MCF 10A (cell line): Measurements from ENCODE around the gene DDX47. TPM values are rescaled to one million over a fixed set of nuclear protein-coding genes. Genes with fewer than 3 reads are reported as not detected.

Experiments
- BruUV-seq: library from RNA; stranded (reverse); fragments of 400-500 nt; replicated peaks from 2 replicates; lab custom pipeline; 2021; lab: Mats Ljungman, UMichigan
- CTCF ChIA-PET: fragments of 300-600 bp; sonication (Branson Sonifier 250); formaldehyde crosslinking; extraction: SDS; loops from one replicate; lab custom pipeline; 2021; ENCODE audit warnings: antibody characterized with exemption, inconsistent platforms; lab: Yijun Ruan, JAX
- POLR2A ChIA-PET: fragments of 300-600, 350-650 bp; sonication (Branson Sonifier 250); formaldehyde crosslinking; extraction: SDS; loops from one replicate; lab custom pipeline; 2020; ENCODE audit warnings: antibody characterized with exemption, inconsistent platforms; lab: Yijun Ruan, JAX
- DNase-seq: peaks from one replicate; pipeline ENCODE4 v3.0.0-alpha.2; 2018; ENCODE audit not compliant: unreplicated experiment
- H3K27ac Mint-ChIP-seq: one replicate; pipeline ENCODE4 v1.8.0; 2022; ENCODE audit warnings: mild to moderate bottlenecking, low read depth, mixed read lengths; ENCODE audit not compliant: unreplicated experiment
- H3K27me3 Mint-ChIP-seq: one replicate; pipeline ENCODE4 v1.8.0; 2022; ENCODE audit warnings: mixed read lengths; ENCODE audit not compliant: insufficient read depth, unreplicated experiment
- H3K36me3 Mint-ChIP-seq: one replicate; pipeline ENCODE4 v1.8.0; 2022; ENCODE audit warnings: mild to moderate bottlenecking, moderate library complexity, mixed read lengths; ENCODE audit not compliant: insufficient read depth, unreplicated experiment
- H3K4me1 Mint-ChIP-seq: one replicate; pipeline ENCODE4 v1.8.0; 2022; ENCODE audit warnings: mixed read lengths; ENCODE audit not compliant: insufficient read depth, unreplicated experiment
- H3K4me3 Mint-ChIP-seq: one replicate; pipeline ENCODE4 v1.8.0; 2022; ENCODE audit warnings: mild to moderate bottlenecking, moderate library complexity, mixed read lengths; ENCODE audit not compliant: unreplicated experiment
- H3K9me3 Mint-ChIP-seq: one replicate; pipeline ENCODE4 v1.8.0; 2022; ENCODE audit warnings: mixed read lengths; ENCODE audit not compliant: unreplicated experiment
- CTCF ChIP-seq: fragments of 200-600 bp; IDR thresholded peaks from one replicate; pipeline ENCODE4 v1.8.0; 2022; ENCODE audit warnings: antibody characterized with exemption, mild to moderate bottlenecking; ENCODE audit not compliant: unreplicated experiment
- intact Hi-C: fragments of 100-400 bp; cut with micrococcal nuclease; formaldehyde crosslinking; loops from 2 replicates; pipeline ENCODE4 v1.14.1; 2022
- total RNA-seq: library from RNA; stranded (reverse); gene quantifications from 2 replicates; pipeline ENCODE4 v1.2.3, GENCODE V29; 2022

Gene DDX47
- total RNA-seq, 1 experiment from 2014 or later = 47.7 TPM

- CTCF ChIA-PET = interaction anchor here (0.7 to 1.8 kb wide), 7 partner anchors 10 to 85 kb away, joined by 3 to 9 read pairs (median 4); partner anchors contain the start of gene GPRC5A
- POLR2A ChIA-PET = interaction anchor here (0.7 to 1.4 kb wide), 3 partner anchors 11 to 390 kb away, joined by 3 to 9 read pairs (median 4); no protein-coding TSS in a partner anchor
- peak overlapping the region; percentile 55 for H3K27ac Mint-ChIP-seq
- H3K9me3 Mint-ChIP-seq = no peaks in the 10 kb centered on the region
- H3K27me3 Mint-ChIP-seq = no peaks in the 10 kb centered on the region
- DNase-seq = no peak
- no peak overlapping the region for H3K4me3 Mint-ChIP-seq
- H3K36me3 Mint-ChIP-seq = peaks cover 78% of the 10 kb centered on the region
- H3K4me1 Mint-ChIP-seq = peaks cover 25% of the 10 kb centered on the region
- intact Hi-C loops = no loop called here
- TF ChIP-seq CTCF = no peak
- no TSS peak for BruUV-seq
Measured at GRCh38 chr12:12821975-12822374, 8.8 kb downstream of the DDX47 start.

- DNase-seq = no peak
- peaks cover 86% of the 10 kb centered on the region for H3K36me3 Mint-ChIP-seq
- no TSS peak for BruUV-seq
- no peaks in the 10 kb centered on the region for H3K9me3 Mint-ChIP-seq
- H3K27ac Mint-ChIP-seq = peak overlapping the region; percentile 55
- POLR2A ChIA-PET = interaction anchor here (1.0 to 1.4 kb wide), 3 partner anchors 12 to 68 kb away, joined by 4 to 9 read pairs (median 6); no protein-coding TSS in a partner anchor
- intact Hi-C loops = no loop called here
- no peak overlapping the region for H3K4me3 Mint-ChIP-seq
- no peaks in the 10 kb centered on the region for H3K27me3 Mint-ChIP-seq
- no peak for TF ChIP-seq CTCF
- H3K4me1 Mint-ChIP-seq = peaks cover 25% of the 10 kb centered on the region
- CTCF ChIA-PET = interaction anchor here (1.1 to 2.8 kb wide), 3 partner anchors 9 to 34 kb away, joined by 3 to 14 read pairs (median 6); partner anchors contain the start of gene DDX47
Measured at GRCh38 chr12:12822886-12823285, 9.7 kb downstream of the DDX47 start.

- BruUV-seq = no TSS peak
- TF ChIP-seq CTCF = no peak
- DNase-seq = no peak
- Mint-ChIP-seq H3K27me3 (no peaks in the 10 kb centered on the region), H3K9me3 (no peaks in the 10 kb centered on the region), H3K27ac (no peak overlapping the region), H3K4me3 (no peak overlapping the region), H3K36me3 (peaks cover 86% of the 10 kb centered on the region), H3K4me1 (peaks cover 25% of the 10 kb centered on the region)
- ChIA-PET CTCF (interaction anchor here (2.8 kb wide), 1 partner anchor 9 kb away, joined by 14 read pairs; the partner anchor contains the start of gene DDX47), POLR2A (interaction anchor here (1.0 to 1.3 kb wide), 2 partner anchors 11 to 67 kb away, joined by 4 to 6 read pairs; no protein-coding TSS in a partner anchor)
- intact Hi-C loops = no loop called here
Measured at GRCh38 chr12:12823300-12823699, 10.2 kb downstream of the DDX47 start.

- H3K4me3 Mint-ChIP-seq = no peak overlapping the region
- no peak for TF ChIP-seq CTCF
- ChIA-PET CTCF (interaction anchor here (1.4 to 2.8 kb wide), 2 partner anchors 10 to 11 kb away, joined by 4 to 14 read pairs; partner anchors contain the start of gene DDX47), POLR2A (interaction anchor here (0.7 to 1.3 kb wide), 3 partner anchors 10 to 67 kb away, joined by 3 to 6 read pairs (median 4); partner anchors contain the start of gene DDX47)
- H3K27me3 Mint-ChIP-seq = no peaks in the 10 kb centered on the region
- no peak overlapping the region for H3K27ac Mint-ChIP-seq
- BruUV-seq = no TSS peak
- H3K36me3 Mint-ChIP-seq = peaks cover 86% of the 10 kb centered on the region
- H3K9me3 Mint-ChIP-seq = no peaks in the 10 kb centered on the region
- H3K4me1 Mint-ChIP-seq = peaks cover 20% of the 10 kb centered on the region
- intact Hi-C loops = no loop called here
- DNase-seq = no peak
Measured at GRCh38 chr12:12823811-12824210, 10.7 kb downstream of the DDX47 start.
